ENCODE results near the gene PTK7. TPM values are rescaled to one million over a fixed set of nuclear protein-coding genes. Genes with fewer than 3 reads are reported as not detected.

Gene PTK7
- total and polyA plus RNA-seq, 2 experiments from 2014 or later: 46.1 to 147 TPM

DNA sequence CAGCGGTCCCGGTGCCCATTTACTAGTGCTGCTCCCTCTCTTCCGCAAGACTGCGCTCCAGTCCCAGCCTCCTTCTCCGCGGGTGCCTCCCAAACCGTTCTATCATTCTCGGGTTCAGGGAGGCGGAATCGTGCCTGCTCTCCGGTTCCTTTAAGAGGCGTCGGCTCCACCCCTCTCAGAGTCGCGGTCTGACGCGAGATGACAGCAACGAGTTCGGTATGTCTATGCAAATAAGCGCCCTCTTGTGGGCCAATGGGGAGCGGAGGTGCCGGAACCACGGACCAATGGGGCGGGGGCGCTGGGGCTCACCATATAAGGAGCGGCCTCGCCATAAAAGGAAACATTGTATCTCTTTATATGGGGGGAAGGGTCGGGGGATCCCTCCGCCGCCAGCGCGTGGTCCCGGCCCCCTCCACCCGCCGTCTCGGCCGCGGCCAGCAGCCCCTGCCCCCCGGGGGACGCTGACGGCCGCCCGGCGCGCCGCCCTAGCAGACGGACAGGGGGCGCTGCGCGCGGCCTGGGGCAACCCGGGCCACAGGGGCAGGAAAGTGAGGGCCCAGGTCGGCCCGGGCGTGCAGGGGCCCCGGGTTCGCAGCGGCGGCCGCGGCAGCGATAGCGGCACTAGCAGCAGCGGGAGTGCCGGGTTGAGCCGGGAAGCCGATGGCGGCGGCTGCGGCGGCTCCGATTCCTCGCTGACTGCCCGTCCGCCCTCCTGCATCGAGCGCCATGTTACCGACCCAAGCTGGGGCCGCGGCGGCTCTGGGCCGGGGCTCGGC lies 95.0 kb downstream of the PTK7 start, which contains the start of gene SRF:
TSS of gene SRF (plus strand) at position 339 of the 776 bp plus-strand sequence. CDS start at position 727, 388 bp downstream.
- H4K20me1 ChIP-seq (replicated peaks; ENCODE audit: insufficient read depth): peaks cover 13% of the 10 kb centered on the region
- peak within 1 kb of the TSS; percentile 84; the same call in 1 of the 2 replicates for H2AFZ ChIP-seq
- Mint-ChIP-seq H3K9me3 (peaks cover 2% of the 10 kb centered on the region; the same call in 2 of the 3 replicates), H3K4me1 (peaks cover 33% of the 10 kb centered on the region), H3K4me3 (peak within 1 kb of the TSS; percentile 91), H3K27me3 (ENCODE audit: insufficient read depth, low read depth, poor library complexity) (peaks cover 25% of the 10 kb centered on the region), H3K36me3 (ENCODE audit: low read depth) (peaks cover 28% of the 10 kb centered on the region), H3K27ac (peak within 1 kb of the TSS; percentile 99)
- H3K9me2 ChIP-seq (ENCODE audit: insufficient read depth): no peaks in the 10 kb centered on the region
- peaks cover 14% of the 10 kb centered on the region for H3K4me1 ChIP-seq (ENCODE audit: insufficient read depth)
- H3K27ac ChIP-seq (ENCODE audit: low read depth): peak within 1 kb of the TSS; percentile 100
- H3K4me3 ChIP-seq: peak within 1 kb of the TSS; percentile 91
- peaks cover 32% of the 10 kb centered on the region for H3K79me2 ChIP-seq (replicated peaks; ENCODE audit: insufficient read depth)
- peaks cover 13% of the 10 kb centered on the region for H3K36me3 ChIP-seq (ENCODE audit: insufficient read depth)
- peaks cover 13% of the 10 kb centered on the region for H3F3A ChIP-seq (replicated peaks; ENCODE audit: low read depth)
- H3K27me3 ChIP-seq (ENCODE audit: insufficient read depth): peaks cover 9% of the 10 kb centered on the region
- ATAC-seq (peak; percentile 56), DNase-seq (ENCODE audit: low spot score) (peak; percentile 100)
- TF ChIP-seq POLR2AphosphoS5 (IDR thresholded peaks at IDR 0.05; ENCODE audit: low read depth) (peak; percentile 74), STAT1 (IDR thresholded peaks at IDR 0.05; ENCODE audit: unreplicated experiment) (no peak), ZNF331 (CRISPR knock-in tag; IDR thresholded peaks at IDR 0.05; ENCODE audit: low read depth) (no peak), CREB1 (CRISPR knock-in tag; IDR thresholded peaks at IDR 0.05; ENCODE audit: low read depth) (peak; percentile 78), NANOG (IDR thresholded peaks at IDR 0.05; ENCODE audit: borderline replicate concordance) (no peak), ZNF114 (CRISPR knock-in tag; IDR thresholded peaks at IDR 0.05) (no peak), EZH2phosphoT487 (IDR thresholded peaks at IDR 0.05; ENCODE audit: unreplicated experiment) (no peak), EZH2 (IDR thresholded peaks at IDR 0.05; ENCODE audit: low read depth, unreplicated experiment) (no peak), JUNB (IDR thresholded peaks at IDR 0.05; ENCODE audit: unreplicated experiment) (no peak)
- TF ChIP-seq, protein P1, sequence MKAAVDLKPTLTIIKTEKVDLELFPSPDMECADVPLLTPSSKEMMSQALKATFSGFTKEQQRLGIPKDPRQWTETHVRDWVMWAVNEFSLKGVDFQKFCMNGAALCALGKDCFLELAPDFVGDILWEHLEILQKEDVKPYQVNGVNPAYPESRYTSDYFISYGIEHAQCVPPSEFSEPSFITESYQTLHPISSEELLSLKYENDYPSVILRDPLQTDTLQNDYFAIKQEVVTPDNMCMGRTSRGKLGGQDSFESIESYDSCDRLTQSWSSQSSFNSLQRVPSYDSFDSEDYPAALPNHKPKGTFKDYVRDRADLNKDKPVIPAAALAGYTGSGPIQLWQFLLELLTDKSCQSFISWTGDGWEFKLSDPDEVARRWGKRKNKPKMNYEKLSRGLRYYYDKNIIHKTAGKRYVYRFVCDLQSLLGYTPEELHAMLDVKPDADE (IDR thresholded peaks at IDR 0.05): no peak
- TF ChIP-seq, protein P2, sequence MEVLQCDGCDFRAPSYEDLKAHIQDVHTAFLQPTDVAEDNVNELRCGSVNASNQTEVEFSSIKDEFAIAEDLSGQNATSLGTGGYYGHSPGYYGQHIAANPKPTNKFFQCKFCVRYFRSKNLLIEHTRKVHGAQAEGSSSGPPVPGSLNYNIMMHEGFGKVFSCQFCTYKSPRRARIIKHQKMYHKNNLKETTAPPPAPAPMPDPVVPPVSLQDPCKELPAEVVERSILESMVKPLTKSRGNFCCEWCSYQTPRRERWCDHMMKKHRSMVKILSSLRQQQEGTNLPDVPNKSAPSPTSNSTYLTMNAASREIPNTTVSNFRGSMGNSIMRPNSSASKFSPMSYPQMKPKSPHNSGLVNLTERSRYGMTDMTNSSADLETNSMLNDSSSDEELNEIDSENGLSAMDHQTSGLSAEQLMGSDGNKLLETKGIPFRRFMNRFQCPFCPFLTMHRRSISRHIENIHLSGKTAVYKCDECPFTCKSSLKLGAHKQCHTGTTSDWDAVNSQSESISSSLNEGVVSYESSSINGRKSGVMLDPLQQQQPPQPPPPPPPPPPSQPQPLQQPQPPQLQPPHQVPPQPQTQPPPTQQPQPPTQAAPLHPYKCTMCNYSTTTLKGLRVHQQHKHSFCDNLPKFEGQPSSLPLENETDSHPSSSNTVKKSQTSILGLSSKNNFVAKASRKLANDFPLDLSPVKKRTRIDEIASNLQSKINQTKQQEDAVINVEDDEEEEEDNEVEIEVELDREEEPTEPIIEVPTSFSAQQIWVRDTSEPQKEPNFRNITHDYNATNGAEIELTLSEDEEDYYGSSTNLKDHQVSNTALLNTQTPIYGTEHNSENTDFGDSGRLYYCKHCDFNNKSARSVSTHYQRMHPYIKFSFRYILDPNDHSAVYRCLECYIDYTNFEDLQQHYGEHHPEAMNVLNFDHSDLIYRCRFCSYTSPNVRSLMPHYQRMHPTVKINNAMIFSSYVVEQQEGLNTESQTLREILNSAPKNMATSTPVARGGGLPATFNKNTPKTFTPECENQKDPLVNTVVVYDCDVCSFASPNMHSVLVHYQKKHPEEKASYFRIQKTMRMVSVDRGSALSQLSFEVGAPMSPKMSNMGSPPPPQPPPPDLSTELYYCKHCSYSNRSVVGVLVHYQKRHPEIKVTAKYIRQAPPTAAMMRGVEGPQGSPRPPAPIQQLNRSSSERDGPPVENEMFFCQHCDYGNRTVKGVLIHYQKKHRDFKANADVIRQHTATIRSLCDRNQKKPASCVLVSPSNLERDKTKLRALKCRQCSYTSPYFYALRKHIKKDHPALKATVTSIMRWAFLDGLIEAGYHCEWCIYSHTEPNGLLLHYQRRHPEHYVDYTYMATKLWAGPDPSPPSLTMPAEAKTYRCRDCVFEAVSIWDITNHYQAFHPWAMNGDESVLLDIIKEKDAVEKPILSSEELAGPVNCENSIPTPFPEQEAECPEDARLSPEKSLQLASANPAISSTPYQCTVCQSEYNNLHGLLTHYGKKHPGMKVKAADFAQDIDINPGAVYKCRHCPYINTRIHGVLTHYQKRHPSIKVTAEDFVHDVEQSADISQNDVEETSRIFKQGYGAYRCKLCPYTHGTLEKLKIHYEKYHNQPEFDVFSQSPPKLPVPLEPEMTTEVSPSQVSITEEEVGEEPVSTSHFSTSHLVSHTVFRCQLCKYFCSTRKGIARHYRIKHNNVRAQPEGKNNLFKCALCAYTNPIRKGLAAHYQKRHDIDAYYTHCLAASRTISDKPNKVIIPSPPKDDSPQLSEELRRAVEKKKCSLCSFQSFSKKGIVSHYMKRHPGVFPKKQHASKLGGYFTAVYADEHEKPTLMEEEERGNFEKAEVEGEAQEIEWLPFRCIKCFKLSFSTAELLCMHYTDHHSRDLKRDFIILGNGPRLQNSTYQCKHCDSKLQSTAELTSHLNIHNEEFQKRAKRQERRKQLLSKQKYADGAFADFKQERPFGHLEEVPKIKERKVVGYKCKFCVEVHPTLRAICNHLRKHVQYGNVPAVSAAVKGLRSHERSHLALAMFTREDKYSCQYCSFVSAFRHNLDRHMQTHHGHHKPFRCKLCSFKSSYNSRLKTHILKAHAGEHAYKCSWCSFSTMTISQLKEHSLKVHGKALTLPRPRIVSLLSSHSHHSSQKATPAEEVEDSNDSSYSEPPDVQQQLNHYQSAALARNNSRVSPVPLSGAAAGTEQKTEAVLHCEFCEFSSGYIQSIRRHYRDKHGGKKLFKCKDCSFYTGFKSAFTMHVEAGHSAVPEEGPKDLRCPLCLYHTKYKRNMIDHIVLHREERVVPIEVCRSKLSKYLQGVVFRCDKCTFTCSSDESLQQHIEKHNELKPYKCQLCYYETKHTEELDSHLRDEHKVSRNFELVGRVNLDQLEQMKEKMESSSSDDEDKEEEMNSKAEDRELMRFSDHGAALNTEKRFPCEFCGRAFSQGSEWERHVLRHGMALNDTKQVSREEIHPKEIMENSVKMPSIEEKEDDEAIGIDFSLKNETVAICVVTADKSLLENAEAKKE (CRISPR knock-in tag; IDR thresholded peaks at IDR 0.05): no peak
- TF ChIP-seq, protein P3, sequence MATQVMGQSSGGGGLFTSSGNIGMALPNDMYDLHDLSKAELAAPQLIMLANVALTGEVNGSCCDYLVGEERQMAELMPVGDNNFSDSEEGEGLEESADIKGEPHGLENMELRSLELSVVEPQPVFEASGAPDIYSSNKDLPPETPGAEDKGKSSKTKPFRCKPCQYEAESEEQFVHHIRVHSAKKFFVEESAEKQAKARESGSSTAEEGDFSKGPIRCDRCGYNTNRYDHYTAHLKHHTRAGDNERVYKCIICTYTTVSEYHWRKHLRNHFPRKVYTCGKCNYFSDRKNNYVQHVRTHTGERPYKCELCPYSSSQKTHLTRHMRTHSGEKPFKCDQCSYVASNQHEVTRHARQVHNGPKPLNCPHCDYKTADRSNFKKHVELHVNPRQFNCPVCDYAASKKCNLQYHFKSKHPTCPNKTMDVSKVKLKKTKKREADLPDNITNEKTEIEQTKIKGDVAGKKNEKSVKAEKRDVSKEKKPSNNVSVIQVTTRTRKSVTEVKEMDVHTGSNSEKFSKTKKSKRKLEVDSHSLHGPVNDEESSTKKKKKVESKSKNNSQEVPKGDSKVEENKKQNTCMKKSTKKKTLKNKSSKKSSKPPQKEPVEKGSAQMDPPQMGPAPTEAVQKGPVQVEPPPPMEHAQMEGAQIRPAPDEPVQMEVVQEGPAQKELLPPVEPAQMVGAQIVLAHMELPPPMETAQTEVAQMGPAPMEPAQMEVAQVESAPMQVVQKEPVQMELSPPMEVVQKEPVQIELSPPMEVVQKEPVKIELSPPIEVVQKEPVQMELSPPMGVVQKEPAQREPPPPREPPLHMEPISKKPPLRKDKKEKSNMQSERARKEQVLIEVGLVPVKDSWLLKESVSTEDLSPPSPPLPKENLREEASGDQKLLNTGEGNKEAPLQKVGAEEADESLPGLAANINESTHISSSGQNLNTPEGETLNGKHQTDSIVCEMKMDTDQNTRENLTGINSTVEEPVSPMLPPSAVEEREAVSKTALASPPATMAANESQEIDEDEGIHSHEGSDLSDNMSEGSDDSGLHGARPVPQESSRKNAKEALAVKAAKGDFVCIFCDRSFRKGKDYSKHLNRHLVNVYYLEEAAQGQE (IDR thresholded peaks at IDR 0.05; ENCODE audit: unreplicated experiment): peak; percentile 7
- TF ChIP-seq, protein P4, sequence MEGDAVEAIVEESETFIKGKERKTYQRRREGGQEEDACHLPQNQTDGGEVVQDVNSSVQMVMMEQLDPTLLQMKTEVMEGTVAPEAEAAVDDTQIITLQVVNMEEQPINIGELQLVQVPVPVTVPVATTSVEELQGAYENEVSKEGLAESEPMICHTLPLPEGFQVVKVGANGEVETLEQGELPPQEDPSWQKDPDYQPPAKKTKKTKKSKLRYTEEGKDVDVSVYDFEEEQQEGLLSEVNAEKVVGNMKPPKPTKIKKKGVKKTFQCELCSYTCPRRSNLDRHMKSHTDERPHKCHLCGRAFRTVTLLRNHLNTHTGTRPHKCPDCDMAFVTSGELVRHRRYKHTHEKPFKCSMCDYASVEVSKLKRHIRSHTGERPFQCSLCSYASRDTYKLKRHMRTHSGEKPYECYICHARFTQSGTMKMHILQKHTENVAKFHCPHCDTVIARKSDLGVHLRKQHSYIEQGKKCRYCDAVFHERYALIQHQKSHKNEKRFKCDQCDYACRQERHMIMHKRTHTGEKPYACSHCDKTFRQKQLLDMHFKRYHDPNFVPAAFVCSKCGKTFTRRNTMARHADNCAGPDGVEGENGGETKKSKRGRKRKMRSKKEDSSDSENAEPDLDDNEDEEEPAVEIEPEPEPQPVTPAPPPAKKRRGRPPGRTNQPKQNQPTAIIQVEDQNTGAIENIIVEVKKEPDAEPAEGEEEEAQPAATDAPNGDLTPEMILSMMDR (conservative IDR thresholded peaks at IDR 0.05; ENCODE audit: low read depth in 2 of 2): peak; percentile 38 to 67
- H3K4me2 ChIP-seq: peak within 1 kb of the TSS; percentile 91

Measured in GM23338 (cell line).